Liver (tissue), 9 donors: ENCODE results near the gene ARPC4. TPM values are rescaled to one million over a fixed set of nuclear protein-coding genes. Genes with fewer than 3 reads are reported as not detected.

ENCODE experiments used
- DNase-seq: peaks from one replicate; pipeline ENCODE4 v3.0.0-alpha.2; 2017; ENCODE audit warnings: low spot score
- H3K27ac ChIP-seq, 2 donors: one replicate each; pipeline ENCODE4 v1.7.0; 2013; ENCODE audit warnings: inconsistent platforms in 2 of 2, low read length in 2 of 2, control low read depth in 1 of 2, low read depth in 1 of 2, mild to moderate bottlenecking in 1 of 2
- H3K27me3 ChIP-seq, 4 donors: one replicate each; pipeline versions ENCODE4 v1.6.1 to v1.7.0; 2013; ENCODE audit warnings: low read length in 3 of 4, inconsistent platforms in 1 of 4, mild to moderate bottlenecking in 1 of 4, moderate library complexity in 1 of 4; ENCODE audit not compliant: control insufficient read depth in 4 of 4, insufficient read depth in 4 of 4
- H3K36me3 ChIP-seq, 4 donors: one replicate each; pipeline versions ENCODE4 v1.6.1 to v1.7.0; 2013; ENCODE audit warnings: low read length in 3 of 4, mild to moderate bottlenecking in 3 of 4, low read depth in 1 of 4, moderate library complexity in 1 of 4; ENCODE audit not compliant: control insufficient read depth in 4 of 4, insufficient read depth in 3 of 4
- H3K4me1 ChIP-seq, 4 donors: one replicate each; pipeline versions ENCODE4 v1.6.1 to v1.7.0; 2013; ENCODE audit warnings: low read length in 3 of 4, mild to moderate bottlenecking in 3 of 4, moderate library complexity in 1 of 4; ENCODE audit not compliant: control insufficient read depth in 4 of 4, insufficient read depth in 4 of 4
- H3K4me3 ChIP-seq, 3 donors: one replicate each; pipeline versions ENCODE4 v1.6.1 to v1.7.0; 2013; ENCODE audit warnings: low read length in 3 of 3, control low read depth in 1 of 3, low read depth in 1 of 3, mild to moderate bottlenecking in 1 of 3
- H3K9ac ChIP-seq, 2 donors: one replicate each; pipeline ENCODE4 v1.7.0; 2013; ENCODE audit warnings: low read length in 2 of 2, mild to moderate bottlenecking in 2 of 2, moderate library complexity in 2 of 2, control low read depth in 1 of 2, low read depth in 1 of 2
- H3K9me3 ChIP-seq, 4 donors: one replicate each; pipeline versions ENCODE4 v1.6.1 to v1.7.0; 2013; ENCODE audit warnings: low read length in 3 of 4; ENCODE audit not compliant: control insufficient read depth in 4 of 4
- EGR1 ChIP-seq, 2 donors: IDR thresholded peaks; 2 replicates each; pipeline ENCODE4 v1.6.1; 2016 to 2018; ENCODE audit warnings: antibody characterized with exemption in 2 of 2, low read depth in 2 of 2
- FOXA1 ChIP-seq: IDR thresholded peaks from 2 replicates; pipeline ENCODE4 v1.6.1; 2016; ENCODE audit warnings: antibody characterized with exemption
- JUND ChIP-seq, 2 donors: IDR thresholded peaks; 2 replicates each; pipeline ENCODE4 v1.6.1; 2016; ENCODE audit warnings: antibody characterized with exemption in 2 of 2
- NR2F2 ChIP-seq: IDR thresholded peaks from 2 replicates; pipeline ENCODE4 v1.6.1; 2016; ENCODE audit warnings: antibody characterized with exemption
- RAD21 ChIP-seq, 2 donors: IDR thresholded peaks; 2 replicates each; pipeline ENCODE4 v1.6.1; 2016; ENCODE audit warnings: antibody characterized with exemption in 2 of 2, mild to moderate bottlenecking in 2 of 2
- RXRA ChIP-seq, 2 donors: IDR thresholded peaks; 2 replicates each; pipeline ENCODE4 v1.6.1; 2017 to 2018; ENCODE audit warnings: antibody characterized with exemption in 2 of 2, mild to moderate bottlenecking in 1 of 2
- TAF1 ChIP-seq: conservative IDR thresholded peaks from 2 replicates; pipeline ENCODE4 v1.6.1; 2016; ENCODE audit warnings: antibody characterized with exemption, mild to moderate bottlenecking
- YY1 ChIP-seq: IDR thresholded peaks from 2 replicates; pipeline ENCODE4 v1.6.1; 2016; ENCODE audit warnings: antibody characterized with exemption, mild to moderate bottlenecking
- WGBS: extraction: QIAGEN DNeasy Blood & Tissue Kit; methylation state at CpG from one replicate; pipeline ENCODE4 v1.1.7; 2013; 5-methylcytosine and 5-hydroxymethylcytosine counted together
- polyA plus RNA-seq, 2 donors: library from polyadenylated mRNA; stranded (reverse) in 1 of 2; unstranded in 1 of 2; fragments of 200-250 nt in 1 of 2; fragments of >200 nt in 1 of 2; fragmentation: Nextera tagmentation in 1 of 2; extraction: Ambion mirVana in 1 of 2; gene quantifications; one replicate each; pipeline versions ENCODE4 v1.2.1 to v1.2.3, GENCODE V29; 2013 to 2015
- total RNA-seq, 2 donors: library from RNA; depleted of rRNA; stranded (reverse); fragments of >200 nt; gene quantifications; one replicate each; pipeline ENCODE4 v1.2.3, GENCODE V29; 2014
- TF ChIP-seq, protein P1 (sequence below): IDR thresholded peaks from 2 replicates; pipeline ENCODE4 v1.6.1; 2016; ENCODE audit warnings: antibody characterized with exemption
- TF ChIP-seq, protein P2 (sequence below): IDR thresholded peaks from 2 replicates; pipeline ENCODE4 v1.6.1; 2016; ENCODE audit warnings: antibody characterized with exemption
- TF ChIP-seq, protein P3 (sequence below): IDR thresholded peaks from 2 replicates; pipeline ENCODE4 v1.6.1; 2016; ENCODE audit warnings: antibody characterized with exemption, mild to moderate bottlenecking
- TF ChIP-seq, protein P4 (sequence below): fragments of 150-350 bp; IDR thresholded peaks from 2 replicates; pipeline ENCODE4 v1.5.1; 2017; ENCODE audit warnings: improper control_type of control experiment, low read depth, low read length; ENCODE audit not compliant: missing input control
- TF ChIP-seq, protein P5 (sequence below): IDR thresholded peaks from 2 replicates; pipeline ENCODE4 v1.6.1; 2016; ENCODE audit warnings: antibody characterized with exemption
- donor health status: healthy.
- donor health status: healthy.
- donor health status: healthy.
- donor health status: healthy.
- donor health status: healthy.

The ARPC4 gene
- total and polyA plus RNA-seq, 4 donors = 22.1 to 53.6 (median 52.5) TPM

DNA sequence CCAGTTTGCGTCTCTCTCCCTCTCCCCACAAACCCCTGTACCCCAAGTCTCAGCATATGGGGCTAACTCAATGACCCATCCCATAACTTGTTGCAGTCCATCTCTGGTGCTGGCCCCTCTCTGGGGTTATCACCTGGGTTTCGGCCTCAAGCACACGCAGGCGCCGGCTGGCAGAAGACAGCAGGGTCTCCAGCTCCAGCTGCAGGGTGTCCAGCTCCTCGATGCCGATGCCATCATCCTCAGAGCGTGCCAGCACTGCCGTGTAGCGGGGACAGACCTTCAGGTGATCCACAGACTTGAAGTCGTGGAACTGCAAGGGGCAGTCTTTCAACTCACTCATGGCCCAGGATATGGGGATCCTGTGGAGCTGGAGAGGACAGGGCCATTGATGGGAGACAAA, 1.8 kb upstream of the ARPC4 start:
- H3K4me1 ChIP-seq = peaks cover 0 to 24% (median 19%) of the 10 kb centered on the region in 4 donors

DNA sequence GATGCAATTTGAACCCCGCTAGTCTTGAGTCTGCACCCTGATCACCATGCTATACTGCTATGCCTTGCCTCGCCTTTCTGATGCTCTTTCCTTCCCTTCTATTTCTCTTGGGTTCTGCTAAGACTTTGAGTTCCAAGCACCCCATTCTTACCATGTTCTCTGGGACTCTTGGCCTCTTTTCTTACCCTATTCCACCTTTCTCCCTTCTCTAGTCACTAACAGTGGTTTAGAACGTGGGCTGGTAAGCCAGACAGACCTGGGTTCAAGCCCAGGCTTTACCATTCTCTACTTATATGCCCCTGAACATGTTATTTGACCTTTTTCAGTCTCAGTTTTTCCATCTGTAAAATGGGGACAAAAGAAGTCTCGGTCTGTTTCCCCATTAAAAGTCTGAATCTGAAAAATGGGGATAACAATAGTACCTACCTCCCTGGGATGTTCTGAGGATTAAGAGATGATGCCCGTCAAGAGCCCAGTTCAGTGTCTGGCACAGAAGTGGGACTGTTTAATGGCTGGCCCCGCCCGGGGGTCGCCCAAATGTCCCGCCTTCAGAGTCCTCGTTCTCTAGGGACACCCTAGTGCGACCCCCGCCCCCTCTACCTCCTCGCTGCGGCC, 985 bp upstream of the ARPC4 start:
- Histone ChIP-seq H3K9ac (peak overlapping the region; percentile 78 to 95), H3K4me1 (peaks cover 0 to 24% (median 19%) of the 10 kb centered on the region in 4 donors), H3K36me3 (peaks cover 1 to 24% (median 19%) of the 10 kb centered on the region in 4 donors), H3K27me3 (no peaks in the 10 kb centered on the region), H3K9me3 (no peaks in the 10 kb centered on the region), H3K4me3 (peak overlapping the region; percentile 89 to 97 (median 93)), H3K27ac (peak overlapping the region; percentile 88 to 93)
- TF ChIP-seq EGR1 (IDR thresholded peaks at IDR 0.05; ENCODE audit: low read depth in 2 of 2) = no peak
- no peak for TF ChIP-seq RXRA (IDR thresholded peaks at IDR 0.05)
- TF ChIP-seq, protein P1, sequence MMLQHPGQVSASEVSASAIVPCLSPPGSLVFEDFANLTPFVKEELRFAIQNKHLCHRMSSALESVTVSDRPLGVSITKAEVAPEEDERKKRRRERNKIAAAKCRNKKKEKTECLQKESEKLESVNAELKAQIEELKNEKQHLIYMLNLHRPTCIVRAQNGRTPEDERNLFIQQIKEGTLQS = no peak
- no peak for DNase-seq
- 15% methylated on average over 14 of the region's 14 CpGs for WGBS

More for the DNA sequence above, 1.8 kb upstream of the ARPC4 start:
- 95% methylated on average over 11 of the region's 11 CpGs for WGBS
- Histone ChIP-seq H3K4me3 (no peak overlapping the region), H3K9me3 (no peaks in the 10 kb centered on the region), H3K9ac (no peak overlapping the region), H3K36me3 (peaks cover 2 to 31% (median 24%) of the 10 kb centered on the region in 4 donors), H3K27me3 (no peaks in the 10 kb centered on the region), H3K27ac (no peak overlapping the region)
- TF ChIP-seq NR2F2 = no peak
- TF ChIP-seq, protein P2, sequence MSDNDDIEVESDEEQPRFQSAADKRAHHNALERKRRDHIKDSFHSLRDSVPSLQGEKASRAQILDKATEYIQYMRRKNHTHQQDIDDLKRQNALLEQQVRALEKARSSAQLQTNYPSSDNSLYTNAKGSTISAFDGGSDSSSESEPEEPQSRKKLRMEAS = no peak
- TF ChIP-seq JUND (IDR thresholded peaks at IDR 0.05) = no peak
- TF ChIP-seq RAD21 (IDR thresholded peaks at IDR 0.05) = no peak
- TF ChIP-seq FOXA1 = no peak
- no peak for TF ChIP-seq RXRA (IDR thresholded peaks at IDR 0.05)
- TF ChIP-seq, protein P3, sequence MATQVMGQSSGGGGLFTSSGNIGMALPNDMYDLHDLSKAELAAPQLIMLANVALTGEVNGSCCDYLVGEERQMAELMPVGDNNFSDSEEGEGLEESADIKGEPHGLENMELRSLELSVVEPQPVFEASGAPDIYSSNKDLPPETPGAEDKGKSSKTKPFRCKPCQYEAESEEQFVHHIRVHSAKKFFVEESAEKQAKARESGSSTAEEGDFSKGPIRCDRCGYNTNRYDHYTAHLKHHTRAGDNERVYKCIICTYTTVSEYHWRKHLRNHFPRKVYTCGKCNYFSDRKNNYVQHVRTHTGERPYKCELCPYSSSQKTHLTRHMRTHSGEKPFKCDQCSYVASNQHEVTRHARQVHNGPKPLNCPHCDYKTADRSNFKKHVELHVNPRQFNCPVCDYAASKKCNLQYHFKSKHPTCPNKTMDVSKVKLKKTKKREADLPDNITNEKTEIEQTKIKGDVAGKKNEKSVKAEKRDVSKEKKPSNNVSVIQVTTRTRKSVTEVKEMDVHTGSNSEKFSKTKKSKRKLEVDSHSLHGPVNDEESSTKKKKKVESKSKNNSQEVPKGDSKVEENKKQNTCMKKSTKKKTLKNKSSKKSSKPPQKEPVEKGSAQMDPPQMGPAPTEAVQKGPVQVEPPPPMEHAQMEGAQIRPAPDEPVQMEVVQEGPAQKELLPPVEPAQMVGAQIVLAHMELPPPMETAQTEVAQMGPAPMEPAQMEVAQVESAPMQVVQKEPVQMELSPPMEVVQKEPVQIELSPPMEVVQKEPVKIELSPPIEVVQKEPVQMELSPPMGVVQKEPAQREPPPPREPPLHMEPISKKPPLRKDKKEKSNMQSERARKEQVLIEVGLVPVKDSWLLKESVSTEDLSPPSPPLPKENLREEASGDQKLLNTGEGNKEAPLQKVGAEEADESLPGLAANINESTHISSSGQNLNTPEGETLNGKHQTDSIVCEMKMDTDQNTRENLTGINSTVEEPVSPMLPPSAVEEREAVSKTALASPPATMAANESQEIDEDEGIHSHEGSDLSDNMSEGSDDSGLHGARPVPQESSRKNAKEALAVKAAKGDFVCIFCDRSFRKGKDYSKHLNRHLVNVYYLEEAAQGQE = no peak
- DNase-seq = no peak

DNA sequence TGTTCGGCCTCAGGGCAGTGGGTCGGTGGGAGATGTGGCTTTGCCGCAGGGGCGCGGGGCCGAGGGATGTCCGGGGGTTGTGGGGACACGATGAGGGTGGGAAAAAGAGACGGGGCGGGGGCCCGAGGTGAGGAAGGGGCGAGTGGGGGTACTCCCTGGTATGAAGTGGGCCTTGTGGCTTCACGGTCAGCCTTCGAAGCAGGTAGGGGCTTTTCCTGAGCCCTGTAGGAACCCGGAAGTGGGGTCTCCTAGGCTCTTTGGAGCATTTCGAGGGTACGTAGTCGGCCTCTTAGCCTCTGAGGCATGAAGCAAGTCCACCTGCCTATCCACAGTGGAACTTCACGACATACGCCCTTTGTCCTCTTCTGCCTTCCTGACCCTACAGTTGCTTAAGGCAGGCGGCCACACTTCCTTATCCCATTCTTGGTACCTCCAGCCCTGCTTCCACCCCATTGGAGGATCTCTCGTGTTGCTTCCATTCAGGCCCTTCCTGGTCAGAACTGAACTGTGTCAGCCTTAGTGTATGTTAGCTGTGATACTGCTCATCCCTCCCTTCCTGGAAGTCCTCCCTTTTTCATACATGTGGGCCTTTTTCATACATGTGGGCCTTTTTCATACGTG, 389 bp downstream of the ARPC4 start:
- peak overlapping the region; percentile 78 to 88 for H3K9ac ChIP-seq
- no peak for DNase-seq
- 1% methylated on average over 23 of the region's 23 CpGs for WGBS
- H3K27me3 ChIP-seq = no peaks in the 10 kb centered on the region
- H3K4me1 ChIP-seq = peaks cover 0 to 24% (median 19%) of the 10 kb centered on the region in 4 donors
- peak overlapping the region; percentile 89 to 97 (median 93) for H3K4me3 ChIP-seq
- H3K27ac ChIP-seq = peak overlapping the region; percentile 88 to 93
- H3K9me3 ChIP-seq = no peaks in the 10 kb centered on the region
- peaks cover 6 to 27% (median 26%) of the 10 kb centered on the region in 4 donors for H3K36me3 ChIP-seq
- no peak for TF ChIP-seq YY1
- TF ChIP-seq, protein P3 = no peak
- TF ChIP-seq, protein P4, sequence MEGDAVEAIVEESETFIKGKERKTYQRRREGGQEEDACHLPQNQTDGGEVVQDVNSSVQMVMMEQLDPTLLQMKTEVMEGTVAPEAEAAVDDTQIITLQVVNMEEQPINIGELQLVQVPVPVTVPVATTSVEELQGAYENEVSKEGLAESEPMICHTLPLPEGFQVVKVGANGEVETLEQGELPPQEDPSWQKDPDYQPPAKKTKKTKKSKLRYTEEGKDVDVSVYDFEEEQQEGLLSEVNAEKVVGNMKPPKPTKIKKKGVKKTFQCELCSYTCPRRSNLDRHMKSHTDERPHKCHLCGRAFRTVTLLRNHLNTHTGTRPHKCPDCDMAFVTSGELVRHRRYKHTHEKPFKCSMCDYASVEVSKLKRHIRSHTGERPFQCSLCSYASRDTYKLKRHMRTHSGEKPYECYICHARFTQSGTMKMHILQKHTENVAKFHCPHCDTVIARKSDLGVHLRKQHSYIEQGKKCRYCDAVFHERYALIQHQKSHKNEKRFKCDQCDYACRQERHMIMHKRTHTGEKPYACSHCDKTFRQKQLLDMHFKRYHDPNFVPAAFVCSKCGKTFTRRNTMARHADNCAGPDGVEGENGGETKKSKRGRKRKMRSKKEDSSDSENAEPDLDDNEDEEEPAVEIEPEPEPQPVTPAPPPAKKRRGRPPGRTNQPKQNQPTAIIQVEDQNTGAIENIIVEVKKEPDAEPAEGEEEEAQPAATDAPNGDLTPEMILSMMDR = no peak
- TF ChIP-seq TAF1 = no peak
- TF ChIP-seq RXRA (IDR thresholded peaks at IDR 0.05) = no peak
- TF ChIP-seq, protein P2 = no peak
- no peak for TF ChIP-seq FOXA1
- TF ChIP-seq, protein P5, sequence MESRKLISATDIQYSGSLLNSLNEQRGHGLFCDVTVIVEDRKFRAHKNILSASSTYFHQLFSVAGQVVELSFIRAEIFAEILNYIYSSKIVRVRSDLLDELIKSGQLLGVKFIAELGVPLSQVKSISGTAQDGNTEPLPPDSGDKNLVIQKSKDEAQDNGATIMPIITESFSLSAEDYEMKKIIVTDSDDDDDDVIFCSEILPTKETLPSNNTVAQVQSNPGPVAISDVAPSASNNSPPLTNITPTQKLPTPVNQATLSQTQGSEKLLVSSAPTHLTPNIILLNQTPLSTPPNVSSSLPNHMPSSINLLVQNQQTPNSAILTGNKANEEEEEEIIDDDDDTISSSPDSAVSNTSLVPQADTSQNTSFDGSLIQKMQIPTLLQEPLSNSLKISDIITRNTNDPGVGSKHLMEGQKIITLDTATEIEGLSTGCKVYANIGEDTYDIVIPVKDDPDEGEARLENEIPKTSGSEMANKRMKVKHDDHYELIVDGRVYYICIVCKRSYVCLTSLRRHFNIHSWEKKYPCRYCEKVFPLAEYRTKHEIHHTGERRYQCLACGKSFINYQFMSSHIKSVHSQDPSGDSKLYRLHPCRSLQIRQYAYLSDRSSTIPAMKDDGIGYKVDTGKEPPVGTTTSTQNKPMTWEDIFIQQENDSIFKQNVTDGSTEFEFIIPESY = no peak
- TF ChIP-seq JUND (IDR thresholded peaks at IDR 0.05) = no peak
